Gastroesophageal sphincter (tissue), 4 donors: ENCODE data around the gene CMTM7. TPM values are rescaled to one million over a fixed set of nuclear protein-coding genes. Genes with fewer than 3 reads are reported as not detected.

ENCODE experiments used
- ATAC-seq: fragments of 150-250 bp; one replicate; pipeline ENCODE4 v1.9.1; 2016; ENCODE audit warnings: mild to moderate bottlenecking, moderate library complexity
- H3K27ac ChIP-seq, 4 donors: fragments of 200-600 bp; sonication (generic) in 3 of 4; 1 replicate in 3 of 4; 2 replicates in 1 of 4; pipeline ENCODE4 v1.5.1; 2016 to 2019
- H3K27me3 ChIP-seq: fragments of 200-600 bp; sonication (generic); one replicate; pipeline ENCODE4 v1.5.1; 2019
- H3K36me3 ChIP-seq, 2 donors: fragments of 200-600 bp; sonication (generic); one replicate each; pipeline ENCODE4 v1.5.1; 2019; ENCODE audit warnings: control low read depth in 1 of 2
- H3K4me1 ChIP-seq, 3 donors: fragments of 200-600 bp; sonication (generic); 1 replicate in 2 of 3; 2 replicates in 1 of 3; pipeline ENCODE4 v1.5.1; 2016 to 2019; ENCODE audit warnings: control low read depth in 2 of 3
- H3K4me3 ChIP-seq, 2 donors: fragments of 200-600 bp; sonication (generic); one replicate each; pipeline ENCODE4 v1.5.1; 2019; ENCODE audit warnings: mild to moderate bottlenecking in 1 of 2, moderate library complexity in 1 of 2
- H3K9me3 ChIP-seq, 3 donors: fragments of 200-600 bp; sonication (generic); one replicate each; pipeline ENCODE4 v1.5.1; 2017 to 2019; ENCODE audit warnings: control low read depth in 2 of 3
- CTCF ChIP-seq, 4 experiments: fragments of 200-600 bp in 2 of 4; fragments of 450-650 bp in 2 of 4; sonication (generic) in 1 of 4; IDR thresholded peaks; one replicate each; pipeline ENCODE4 v1.5.1; 2017 to 2019; ENCODE audit warnings: antibody characterized with exemption in 4 of 4, mild to moderate bottlenecking in 2 of 4, moderate library complexity in 2 of 4
- EP300 ChIP-seq: sonication (generic); formaldehyde crosslinking; IDR thresholded peaks from one replicate; pipeline ENCODE4 v1.6.1; 2017; ENCODE audit warnings: antibody characterized with exemption, mild to moderate bottlenecking
- POLR2A ChIP-seq, 2 donors: fragments of 450-650 bp; IDR thresholded peaks; one replicate each; pipeline ENCODE4 v1.6.1; 2017; ENCODE audit warnings: antibody characterized with exemption in 2 of 2, mild to moderate bottlenecking in 2 of 2, moderate library complexity in 1 of 2
- POLR2AphosphoS5 ChIP-seq: sonication (generic); formaldehyde crosslinking; IDR thresholded peaks from one replicate; pipeline ENCODE4 v1.6.1; 2017; ENCODE audit warnings: antibody characterized with exemption
- WGBS, 2 donors: methylation state at CpG; one replicate each; pipeline ENCODE4 v1.1.5; 2018; ENCODE audit warnings: low coverage in 1 of 2; 5-methylcytosine and 5-hydroxymethylcytosine counted together
- total RNA-seq, 4 donors: library from RNA; depleted of rRNA; stranded (reverse); fragments of >200 nt; gene quantifications; one replicate each; pipeline ENCODE4 v1.1.0, GENCODE V29; 2016

Gene CMTM7
- total RNA-seq, 4 donors from 2014 or later: 2.9 to 7.0 (median 6.5) TPM

GRCh38 chr3:32474201-32474600, 82.5 kb downstream of the CMTM7 start:
- no peaks in the 10 kb centered on the region for H3K9me3 ChIP-seq

DNA sequence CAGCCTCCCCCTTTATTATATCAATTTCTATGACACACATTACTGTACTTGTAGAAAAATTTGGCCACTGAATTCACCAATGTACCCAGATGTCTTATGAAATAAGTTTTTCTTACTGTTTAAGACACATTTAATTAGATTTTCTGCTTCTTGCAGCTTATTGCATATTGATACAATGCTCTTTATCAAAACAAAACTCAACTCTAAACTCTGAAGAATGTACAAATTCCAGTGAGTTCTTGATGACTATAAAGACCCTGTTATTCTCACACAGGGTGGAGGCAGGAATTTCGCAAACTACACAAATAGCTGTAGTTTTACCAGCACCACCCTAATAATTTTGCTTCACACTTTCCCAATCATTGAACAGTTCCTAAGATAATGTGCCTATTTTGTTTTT, 89.0 kb downstream of the CMTM7 start:
- Histone ChIP-seq H3K9me3 (no peaks in the 10 kb centered on the region), H3K27ac (no peak overlapping the region), H3K4me3 (no peak overlapping the region), H3K27me3 (no peaks in the 10 kb centered on the region), H3K4me1 (no peaks in the 10 kb centered on the region), H3K36me3 (peaks cover 0 to 45% of the 10 kb centered on the region in 2 donors)
- no peak for TF ChIP-seq POLR2AphosphoS5
- no peak for TF ChIP-seq POLR2A (IDR thresholded peaks at IDR 0.05)
- TF ChIP-seq CTCF (IDR thresholded peaks at IDR 0.05): no peak
- no peak for TF ChIP-seq EP300
- WGBS, 2 donors: 54 to 60% methylated on average over 1 of the region's 1 CpG
- ATAC-seq: peak; percentile 28

More at GRCh38 chr3:32474201-32474600, 82.5 kb downstream of the CMTM7 start:
- WGBS, 2 donors: 84% methylated on average over 2 of the region's 2 CpGs; no CpG with 5 or more reads in 1 of the 2 donors
- no peaks in the 10 kb centered on the region for H3K27me3 ChIP-seq
- no peak overlapping the region for H3K4me3 ChIP-seq
- peaks cover 0 to 21% of the 10 kb centered on the region in 2 donors for H3K36me3 ChIP-seq
- no peak for ATAC-seq
- H3K4me1 ChIP-seq: peaks cover 2 to 17% (median 10%) of the 10 kb centered on the region in 3 donors
- TF ChIP-seq EP300 (no peak), CTCF (IDR thresholded peaks at IDR 0.05) (no peak), POLR2AphosphoS5 (no peak), POLR2A (IDR thresholded peaks at IDR 0.05) (no peak)
- H3K27ac ChIP-seq: no peak overlapping the region

- H3K27ac ChIP-seq: no peak overlapping the region
Measured at GRCh38 chr3:32481791-32482631, 90.4 kb downstream of the CMTM7 start.

GRCh38 chr3:32482693-32483092, 91.0 kb downstream of the CMTM7 start:
- no peaks in the 10 kb centered on the region for H3K4me1 ChIP-seq
- H3K27ac ChIP-seq: no peak overlapping the region
- H3K36me3 ChIP-seq: peaks cover 0 to 65% of the 10 kb centered on the region in 2 donors
- ATAC-seq: no peak
- no peaks in the 10 kb centered on the region for H3K9me3 ChIP-seq
- no peak overlapping the region for H3K4me3 ChIP-seq
- WGBS, 2 donors: 100% methylated on average over 1 of the region's 1 CpG; no CpG with 5 or more reads in 1 of the 2 donors
- H3K27me3 ChIP-seq: no peaks in the 10 kb centered on the region
- TF ChIP-seq POLR2AphosphoS5 (no peak), POLR2A (IDR thresholded peaks at IDR 0.05) (no peak), CTCF (IDR thresholded peaks at IDR 0.05) (no peak), EP300 (no peak)

More at GRCh38 chr3:32481791-32482631, 90.4 kb downstream of the CMTM7 start:
- WGBS, 2 donors: 93 to 97% methylated on average over 2 to 3 of the region's 3 CpGs
- peaks cover 0 to 59% of the 10 kb centered on the region in 2 donors for H3K36me3 ChIP-seq
- TF ChIP-seq EP300: no peak
- no peak for TF ChIP-seq POLR2A (IDR thresholded peaks at IDR 0.05)
- no peak for TF ChIP-seq CTCF (IDR thresholded peaks at IDR 0.05)
- no peaks in the 10 kb centered on the region for H3K27me3 ChIP-seq
- H3K4me3 ChIP-seq: no peak overlapping the region
- H3K9me3 ChIP-seq: no peaks in the 10 kb centered on the region
- ATAC-seq: no peak
- H3K4me1 ChIP-seq: no peaks in the 10 kb centered on the region

DNA sequence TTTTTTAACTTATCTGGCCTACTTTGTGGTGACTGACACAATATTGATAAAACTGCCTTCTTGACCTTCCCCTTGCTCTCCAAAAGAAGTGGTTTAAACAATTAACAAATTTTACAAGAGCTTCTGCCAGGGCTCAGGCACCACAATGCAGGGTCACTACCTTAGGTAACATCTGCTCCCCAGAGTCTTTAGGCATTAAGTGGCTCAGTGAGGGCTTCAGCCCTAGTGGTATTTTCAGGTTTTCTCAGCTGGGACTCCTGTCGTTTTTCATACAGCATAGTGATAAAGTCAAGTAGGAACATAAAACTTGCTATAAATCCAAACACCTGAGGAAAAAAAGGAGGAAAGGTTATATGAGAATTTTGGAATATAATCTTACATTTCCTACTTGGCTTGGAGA, 92.1 kb downstream of the CMTM7 start:
- WGBS, 2 donors: 93% methylated on average over 1 of the region's 1 CpG; no CpG with 5 or more reads in 1 of the 2 donors
- no peak for TF ChIP-seq POLR2A (IDR thresholded peaks at IDR 0.05)
- TF ChIP-seq CTCF (IDR thresholded peaks at IDR 0.05): no peak
- TF ChIP-seq POLR2AphosphoS5: no peak
- TF ChIP-seq EP300: no peak
- no peaks in the 10 kb centered on the region for H3K27me3 ChIP-seq

More for the DNA sequence above, 92.1 kb downstream of the CMTM7 start:
- Histone ChIP-seq H3K4me3 (no peak overlapping the region), H3K4me1 (no peaks in the 10 kb centered on the region), H3K36me3 (peaks cover 0 to 57% of the 10 kb centered on the region in 2 donors), H3K9me3 (no peaks in the 10 kb centered on the region), H3K27ac (no peak overlapping the region)
- no peak for ATAC-seq
